ENCODE results near the gene SET. TPM values are rescaled to one million over a fixed set of nuclear protein-coding genes. Genes with fewer than 3 reads are reported as not detected.
A peak's percentile ranks its signal among the peaks of the same experiment; 100 is the strongest.

SET gene
- total and polyA plus RNA-seq, 2 of the 13 experiments (the other 11 are each of a cell fraction or from before 2014, with no cell fraction given) = 94.2 to 611 TPM

DNA sequence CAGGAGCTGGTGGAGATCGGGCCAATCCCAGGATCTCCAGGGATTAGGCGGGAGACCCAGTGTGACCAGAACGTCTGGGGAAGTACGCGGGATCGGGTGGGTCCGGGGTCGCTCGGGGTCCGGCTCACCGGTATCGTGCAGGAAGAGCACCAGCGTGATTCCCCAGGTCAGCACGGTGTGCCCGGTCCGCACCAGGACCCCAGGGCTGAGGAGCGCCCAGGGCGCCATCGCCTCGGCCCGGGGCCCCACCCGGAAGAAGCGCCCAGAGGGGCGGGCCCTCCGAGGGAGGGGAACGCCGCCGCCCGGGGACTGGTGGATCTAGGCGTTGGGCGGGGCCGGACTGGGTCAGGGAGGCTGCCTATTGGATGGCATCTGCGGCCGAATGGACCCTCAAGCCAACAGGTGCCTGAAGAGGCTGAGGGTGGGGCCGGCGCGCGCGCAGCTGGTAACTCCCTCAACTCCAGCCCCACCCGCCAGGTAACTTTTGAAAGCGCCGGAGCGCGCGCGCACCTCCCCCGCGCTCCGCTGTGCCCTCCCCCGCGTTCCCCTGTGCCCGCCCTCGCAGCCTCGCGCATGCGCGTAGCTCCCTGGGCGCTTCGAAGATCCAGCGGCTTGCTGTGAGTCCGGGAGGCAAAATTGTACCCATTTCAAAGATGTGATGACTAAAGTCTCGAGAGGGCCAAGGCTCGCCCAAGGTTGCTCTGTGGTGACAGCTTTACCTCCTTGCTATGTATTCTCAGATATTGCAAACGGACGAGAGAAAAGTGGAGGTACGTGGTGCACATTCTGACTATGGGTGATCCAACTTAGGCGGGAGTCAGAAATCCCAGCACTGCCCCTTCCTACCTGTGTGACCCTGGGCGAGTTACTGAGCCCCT is 35.1 kb downstream of the SET start, which contains the start of gene ZDHHC12 (continued):
- TF ChIP-seq, protein P1, sequence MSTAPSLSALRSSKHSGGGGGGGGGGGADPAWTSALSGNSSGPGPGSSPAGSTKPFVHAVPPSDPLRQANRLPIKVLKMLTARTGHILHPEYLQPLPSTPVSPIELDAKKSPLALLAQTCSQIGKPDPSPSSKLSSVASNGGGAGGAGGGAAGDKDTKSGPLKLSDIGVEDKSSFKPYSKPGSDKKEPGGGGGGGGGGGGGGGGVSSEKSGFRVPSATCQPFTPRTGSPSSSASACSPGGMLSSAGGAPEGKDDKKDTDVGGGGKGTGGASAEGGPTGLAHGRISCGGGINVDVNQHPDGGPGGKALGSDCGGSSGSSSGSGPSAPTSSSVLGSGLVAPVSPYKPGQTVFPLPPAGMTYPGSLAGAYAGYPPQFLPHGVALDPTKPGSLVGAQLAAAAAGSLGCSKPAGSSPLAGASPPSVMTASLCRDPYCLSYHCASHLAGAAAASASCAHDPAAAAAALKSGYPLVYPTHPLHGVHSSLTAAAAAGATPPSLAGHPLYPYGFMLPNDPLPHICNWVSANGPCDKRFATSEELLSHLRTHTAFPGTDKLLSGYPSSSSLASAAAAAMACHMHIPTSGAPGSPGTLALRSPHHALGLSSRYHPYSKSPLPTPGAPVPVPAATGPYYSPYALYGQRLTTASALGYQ (CRISPR knock-in tag; IDR thresholded peaks at IDR 0.05) = peak; percentile 54; the same call in 1 of the 2 replicates
- TF ChIP-seq TCF7 (IDR thresholded peaks at IDR 0.05; ENCODE audit: low read depth) (no peak), KDM5B (CRISPR knock-in tag; IDR thresholded peaks at IDR 0.05; ENCODE audit: borderline replicate concordance) (peak; percentile 76; the same call in 1 of the 2 replicates), SIX1 (CRISPR knock-in tag; IDR thresholded peaks at IDR 0.05; ENCODE audit: borderline replicate concordance) (no peak), ZNF746 (CRISPR knock-in tag; IDR thresholded peaks at IDR 0.05) (peak; percentile 34; the same call in 1 of the 2 replicates), RARG (CRISPR knock-in tag; IDR thresholded peaks at IDR 0.05; ENCODE audit: low read depth) (no peak), FOXP1 (IDR thresholded peaks at IDR 0.05) (no peak), FOXP1 (CRISPR knock-in tag; IDR thresholded peaks at IDR 0.05) (no peak), ZNF687 (CRISPR knock-in tag; IDR thresholded peaks at IDR 0.05) (peak; percentile 74), MXI1 (IDR thresholded peaks at IDR 0.05; ENCODE audit: borderline replicate concordance, low read depth, low read length) (peak; percentile 68; the same call in 1 of the 3 replicates), MEIS2 (CRISPR knock-in tag; IDR thresholded peaks at IDR 0.05) (no peak), ZFP82 (CRISPR knock-in tag; IDR thresholded peaks at IDR 0.05; ENCODE audit: borderline replicate concordance) (no peak), RFX5 (IDR thresholded peaks at IDR 0.05; ENCODE audit: low read depth, low read length) (no peak), ATF5 (CRISPR knock-in tag; IDR thresholded peaks at IDR 0.05; ENCODE audit: low read depth) (no peak), SP140L (CRISPR knock-in tag; IDR thresholded peaks at IDR 0.05; ENCODE audit: borderline replicate concordance) (no peak), HIC2 (CRISPR knock-in tag; IDR thresholded peaks at IDR 0.05; ENCODE audit: low read depth) (no peak; the same call in 1 of the 2 replicates), ZNF567 (CRISPR knock-in tag; IDR thresholded peaks at IDR 0.05; ENCODE audit: borderline replicate concordance) (no peak)
- TF ChIP-seq, protein P2, sequence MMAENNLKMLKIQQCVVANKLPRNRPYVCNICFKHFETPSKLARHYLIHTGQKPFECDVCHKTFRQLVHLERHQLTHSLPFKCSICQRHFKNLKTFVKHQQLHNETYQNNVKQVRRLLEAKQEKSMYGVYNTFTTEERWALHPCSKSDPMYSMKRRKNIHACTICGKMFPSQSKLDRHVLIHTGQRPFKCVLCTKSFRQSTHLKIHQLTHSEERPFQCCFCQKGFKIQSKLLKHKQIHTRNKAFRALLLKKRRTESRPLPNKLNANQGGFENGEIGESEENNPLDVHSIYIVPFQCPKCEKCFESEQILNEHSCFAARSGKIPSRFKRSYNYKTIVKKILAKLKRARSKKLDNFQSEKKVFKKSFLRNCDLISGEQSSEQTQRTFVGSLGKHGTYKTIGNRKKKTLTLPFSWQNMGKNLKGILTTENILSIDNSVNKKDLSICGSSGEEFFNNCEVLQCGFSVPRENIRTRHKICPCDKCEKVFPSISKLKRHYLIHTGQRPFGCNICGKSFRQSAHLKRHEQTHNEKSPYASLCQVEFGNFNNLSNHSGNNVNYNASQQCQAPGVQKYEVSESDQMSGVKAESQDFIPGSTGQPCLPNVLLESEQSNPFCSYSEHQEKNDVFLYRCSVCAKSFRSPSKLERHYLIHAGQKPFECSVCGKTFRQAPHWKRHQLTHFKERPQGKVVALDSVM (CRISPR knock-in tag; IDR thresholded peaks at IDR 0.05) = 0 out of 2 replicates have a peak, but pooled peaks have one; percentile 70
